Jurkat, Clone E6-1 (cell line): Measurements from ENCODE around the gene SH3PXD2A.
"Not testable (repeated sequence)": the region's sequence is repeated elsewhere in the genome, so short reads cannot be mapped to it uniquely, and the experiment has no call there.

Experiments
- DNase-seq: peaks from one replicate; pipeline ENCODE4 v3.0.0-alpha.2; 2011; ENCODE audit warnings: low read depth, low spot score
- H3K4me3 ChIP-seq: 2 replicates; pipeline ENCODE4 v1.5.1; 2011; ENCODE audit warnings: mild to moderate bottlenecking, low read length, control low read depth, moderate library complexity

The SH3PXD2A gene

DNA sequence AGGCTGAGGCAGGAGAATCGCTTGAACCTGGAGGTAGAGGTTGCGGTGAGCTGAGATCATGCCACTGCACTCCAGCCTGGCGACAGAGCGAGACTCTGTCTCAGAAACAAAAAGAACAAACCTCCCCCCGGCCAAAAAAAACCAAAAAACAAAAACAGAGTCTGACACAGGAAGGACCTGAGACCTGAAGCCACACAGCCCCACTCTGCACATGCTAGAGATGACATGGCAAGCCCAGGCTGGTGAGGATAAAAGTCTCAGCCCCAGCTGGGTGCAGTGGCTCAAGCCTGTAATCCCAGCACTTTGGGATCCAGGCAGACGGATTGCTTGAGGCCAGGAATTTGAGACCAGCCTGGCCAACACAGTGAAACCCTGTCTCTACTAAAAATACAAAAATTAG is 222.5 kb downstream of the SH3PXD2A start:
- DNase-seq, H3K4me3 ChIP-seq: not testable (repeated sequence)

DNA sequence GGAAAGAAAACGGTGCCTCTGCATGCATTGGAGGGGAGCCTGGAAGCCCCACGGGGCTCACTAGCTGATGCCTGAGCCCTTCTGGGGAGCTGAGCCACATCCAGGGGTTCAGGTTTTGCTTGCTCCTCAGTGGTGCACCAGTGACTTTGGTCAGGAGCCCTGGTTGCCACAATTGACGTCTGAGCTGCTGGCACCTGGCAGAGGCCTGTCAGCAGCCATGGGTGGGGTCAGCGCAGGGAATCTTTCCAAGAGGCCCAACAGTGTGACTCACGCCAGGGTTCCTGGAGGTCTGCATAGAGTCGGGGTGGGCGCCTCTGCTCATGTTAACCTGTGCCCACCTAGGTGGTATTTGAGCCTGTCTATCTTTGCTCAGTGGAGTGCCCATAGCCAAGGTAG is 223.1 kb downstream of the SH3PXD2A start:
- no peak overlapping the region for H3K4me3 ChIP-seq
- DNase-seq = no peak

DNA sequence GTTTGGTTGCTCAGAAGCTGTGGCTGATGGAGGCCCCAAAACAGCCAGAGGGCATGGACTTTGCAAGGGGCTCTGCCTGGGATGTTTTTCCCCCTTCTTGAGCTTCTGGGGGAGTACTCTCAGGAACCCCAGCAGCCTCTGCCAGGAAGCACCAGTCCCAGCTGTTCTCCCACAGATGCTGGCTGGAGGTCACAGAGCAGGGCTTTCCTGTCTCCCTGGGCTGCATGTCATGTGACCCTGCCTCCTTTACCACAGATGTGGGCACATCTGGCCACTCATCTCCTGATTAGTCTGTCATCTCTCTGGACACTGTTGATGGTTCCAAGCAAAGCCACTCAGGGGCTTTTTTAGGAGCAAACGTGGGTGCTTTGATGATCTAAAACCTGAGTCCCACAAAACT is 225.2 kb downstream of the SH3PXD2A start:
- no peak overlapping the region for H3K4me3 ChIP-seq
- DNase-seq = no peak

GRCh38 chr10:103629581-103629980 is 225.8 kb downstream of the SH3PXD2A start:
- no peak for DNase-seq

DNA sequence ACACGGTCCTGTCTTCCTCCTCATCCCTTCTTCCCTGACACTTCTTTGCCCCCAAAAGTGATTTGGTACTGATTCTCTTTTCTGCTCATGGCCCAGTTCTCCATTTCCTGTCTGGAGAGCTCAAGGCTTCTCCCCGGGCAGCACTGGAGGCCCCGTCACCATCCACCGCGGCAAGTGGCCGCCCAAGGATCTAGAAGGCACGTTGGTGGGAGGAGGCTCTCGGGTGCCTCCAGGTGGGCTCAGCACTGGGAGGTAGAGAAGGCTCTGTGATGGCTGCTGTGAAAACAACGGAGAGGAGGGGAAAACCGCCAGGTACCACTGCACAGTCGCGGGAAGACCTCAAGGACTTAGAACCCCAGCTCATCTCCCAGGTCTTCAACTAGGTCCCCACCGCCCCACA is 227.5 kb downstream of the SH3PXD2A start:
- DNase-seq = no peak
- no peak overlapping the region for H3K4me3 ChIP-seq

More at GRCh38 chr10:103629581-103629980, 225.8 kb downstream of the SH3PXD2A start:
- H3K4me3 ChIP-seq = no peak overlapping the region

- no peak overlapping the region for H3K4me3 ChIP-seq
- DNase-seq = no peak
These were observed 228.1 kb downstream of the SH3PXD2A start for GRCh38 chr10:103627111-103627892.

GRCh38 chr10:103626178-103626577 is 229.2 kb downstream of the SH3PXD2A start:
- no peak for DNase-seq
- H3K4me3 ChIP-seq = no peak overlapping the region

GRCh38 chr10:103622935-103623574 is 232.3 kb downstream of the SH3PXD2A start:
- no peak overlapping the region for H3K4me3 ChIP-seq
- DNase-seq = no peak

GRCh38 chr10:103622286-103622685 is 233.1 kb downstream of the SH3PXD2A start:
- no peak overlapping the region for H3K4me3 ChIP-seq

DNA sequence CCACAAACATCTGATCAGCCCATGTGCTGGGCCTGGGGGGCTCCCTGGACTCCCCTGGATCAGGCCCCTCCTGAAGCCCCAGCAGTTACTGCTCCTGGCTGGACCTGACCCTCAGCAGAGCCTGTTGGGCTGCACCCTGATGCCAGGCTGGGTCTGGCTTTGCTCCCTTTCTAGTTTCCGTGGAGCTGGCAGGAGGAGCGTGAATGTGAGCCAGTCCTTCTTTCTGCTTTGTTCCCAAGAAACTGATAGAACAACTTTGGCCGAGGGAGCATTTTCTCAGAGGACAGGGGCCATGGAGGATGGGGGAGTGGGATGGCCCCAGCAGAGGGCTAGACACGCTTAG is 233.6 kb downstream of the SH3PXD2A start:
- no peak for DNase-seq
- H3K4me3 ChIP-seq = no peak overlapping the region

More at GRCh38 chr10:103622286-103622685, 233.1 kb downstream of the SH3PXD2A start:
- DNase-seq = no peak

- H3K4me3 ChIP-seq = no peak overlapping the region
- DNase-seq = no peak
These were observed 234.2 kb downstream of the SH3PXD2A start for GRCh38 chr10:103620891-103621782.

DNA sequence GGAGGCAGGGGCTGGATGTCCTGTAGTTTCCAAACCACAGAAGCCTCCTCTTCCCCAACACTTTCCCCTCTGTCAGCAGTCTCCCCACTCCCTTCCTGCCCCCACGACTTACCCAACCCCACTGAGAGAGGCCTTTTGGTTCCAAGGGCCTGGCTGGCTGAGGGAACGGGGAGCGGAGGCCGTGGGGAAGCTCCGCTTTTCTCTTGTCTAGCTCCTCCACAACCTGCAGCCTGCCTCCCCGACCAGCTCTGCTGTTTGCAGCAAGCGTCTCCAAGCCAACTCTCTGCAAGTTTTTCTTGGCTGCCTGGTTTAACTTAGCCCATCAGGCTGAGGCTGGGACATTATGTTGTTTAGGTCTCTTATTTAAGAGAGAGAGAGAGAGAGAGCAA is 235.0 kb downstream of the SH3PXD2A start:
- no peak overlapping the region for H3K4me3 ChIP-seq

GRCh38 chr10:103619424-103620351 is 235.7 kb downstream of the SH3PXD2A start:
- DNase-seq = no peak
- H3K4me3 ChIP-seq = no peak overlapping the region

More for the DNA sequence above, 235.0 kb downstream of the SH3PXD2A start:
- DNase-seq = no peak

DNA sequence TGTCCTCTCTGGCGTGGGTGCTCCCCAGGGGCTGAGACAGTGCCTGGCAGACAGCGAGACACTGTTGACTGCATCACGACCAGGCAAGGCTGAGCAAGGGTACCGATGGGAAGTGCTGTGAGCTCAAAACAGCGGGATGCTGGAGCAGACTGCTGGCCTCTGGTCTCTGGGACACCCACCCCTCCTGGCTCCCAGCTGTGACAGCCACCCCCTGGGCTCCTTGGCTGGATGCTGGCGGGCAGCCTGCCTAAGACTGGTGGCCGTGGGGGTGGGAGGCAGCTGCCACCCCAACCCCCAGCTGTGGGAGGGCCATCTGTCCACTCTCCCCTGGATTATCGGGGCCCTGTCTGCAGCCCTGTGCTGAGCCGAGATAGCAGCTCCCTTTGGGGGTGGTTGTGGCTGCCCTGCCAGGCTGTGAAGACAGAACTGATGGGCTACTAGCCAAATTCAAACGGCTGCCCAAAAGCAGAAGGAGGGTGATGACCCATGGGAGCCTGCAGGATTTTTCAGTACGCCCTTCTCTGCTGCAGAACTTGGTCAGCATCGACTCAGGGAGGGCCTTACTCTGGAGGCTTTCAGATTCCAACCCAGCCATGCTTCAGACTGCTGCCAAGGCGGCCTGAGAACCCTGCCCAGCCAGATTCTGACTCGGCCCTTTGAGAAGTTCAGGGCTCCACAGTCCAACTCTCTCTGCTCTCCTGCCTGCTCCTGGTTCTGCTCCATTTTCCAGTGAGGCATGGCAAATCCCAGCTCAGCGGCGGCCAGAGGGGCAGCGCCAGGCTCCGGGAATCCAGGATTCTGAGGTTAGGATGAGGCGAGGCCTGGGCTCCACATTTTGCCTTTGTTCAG is 236.6 kb downstream of the SH3PXD2A start:
- DNase-seq = no peak
- H3K4me3 ChIP-seq = no peak overlapping the region

DNA sequence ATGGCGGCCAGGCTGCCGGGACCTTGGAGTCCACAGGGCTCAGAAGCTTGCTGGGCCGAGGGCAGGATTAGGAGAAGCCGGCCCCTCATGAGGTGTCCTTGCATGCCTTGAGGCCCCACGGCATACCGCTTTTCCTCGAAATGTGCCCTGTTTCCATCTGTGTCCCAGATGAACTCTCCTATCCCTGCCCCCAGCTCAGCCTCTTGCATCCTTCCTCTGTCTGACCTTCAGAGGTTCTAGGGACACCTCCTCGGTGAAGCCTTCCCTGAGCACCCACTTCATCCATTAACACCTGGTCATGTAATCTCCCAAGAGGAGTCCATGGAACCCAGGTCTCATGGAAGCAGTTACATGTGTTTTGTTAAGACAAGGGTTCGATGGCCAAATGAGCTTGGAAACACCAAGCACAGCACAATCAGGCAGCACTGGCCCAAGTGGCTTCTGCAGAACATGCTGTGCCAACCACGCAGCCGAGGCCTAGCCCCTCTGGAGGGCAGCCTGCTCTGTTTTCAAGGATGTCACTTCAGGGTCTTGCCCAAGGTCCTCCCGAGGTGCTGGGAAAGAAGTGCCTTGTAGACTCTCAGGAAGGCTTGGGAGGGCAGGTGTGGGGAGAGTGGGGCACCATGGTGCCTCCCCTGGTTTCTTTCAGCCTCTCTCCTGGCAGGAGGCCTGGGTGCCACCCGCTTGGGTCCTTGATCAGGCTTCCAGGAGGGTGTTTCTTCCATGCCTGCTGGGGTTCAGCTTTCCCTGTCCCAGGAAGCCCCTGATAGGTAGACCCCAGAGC is 237.6 kb downstream of the SH3PXD2A start:
- no peak overlapping the region for H3K4me3 ChIP-seq
- no peak for DNase-seq

- no peak for DNase-seq
- no peak overlapping the region for H3K4me3 ChIP-seq
These were observed 238.4 kb downstream of the SH3PXD2A start for GRCh38 chr10:103616705-103617601.
